Mesodermal cell (in vitro differentiated cells): ENCODE measurements around the gene DMTF1.

ENCODE experiments used
- H3K27ac ChIP-seq: 2 replicates; pipeline ENCODE4 v1.7.0; 2013; ENCODE audit warnings: mild to moderate bottlenecking, low read depth, low read length, moderate library complexity; ENCODE audit not compliant: severe bottlenecking
- H3K36me3 ChIP-seq: 2 replicates; pipeline ENCODE4 v1.7.1; 2013; ENCODE audit warnings: mild to moderate bottlenecking, low read length, moderate library complexity; ENCODE audit not compliant: control insufficient read depth, insufficient read depth
- H3K4me1 ChIP-seq: one replicate; pipeline ENCODE4 v1.7.1; 2013; ENCODE audit warnings: mild to moderate bottlenecking, low read length; ENCODE audit not compliant: insufficient read depth, control insufficient read depth, poor library complexity, severe bottlenecking
- H3K4me3 ChIP-seq: 2 replicates; pipeline ENCODE4 v1.7.0; 2013; ENCODE audit warnings: low read length, control low read depth, mild to moderate bottlenecking; ENCODE audit not compliant: insufficient read depth, poor library complexity, severe bottlenecking; ENCODE audit errors: extremely low read depth
- H3K9me3 ChIP-seq: 2 replicates; pipeline ENCODE4 v1.7.1; 2013; ENCODE audit warnings: mild to moderate bottlenecking, low read length, moderate library complexity; ENCODE audit not compliant: control insufficient read depth
- WGBS, 2 experiments: methylation state at CpG; one replicate each; pipeline ENCODE4 v1.1.5; 2013; ENCODE audit warnings: missing lambda C conversion rate in 2 of 2; ENCODE audit not compliant: insufficient coverage in 2 of 2; 5-methylcytosine and 5-hydroxymethylcytosine counted together

DMTF1 gene

GRCh38 chr7:87212498-87212897, 60.2 kb downstream of the DMTF1 start:
- Histone ChIP-seq H3K4me3 (no peak overlapping the region), H3K9me3 (peaks cover 9% of the 10 kb centered on the region), H3K36me3 (peaks cover 75% of the 10 kb centered on the region), H3K4me1 (peaks cover 5% of the 10 kb centered on the region), H3K27ac (no peak overlapping the region)
- no CpG with 5 or more reads among the region's 1 CpG for WGBS, 2 experiments

- Histone ChIP-seq H3K9me3 (peaks cover 9% of the 10 kb centered on the region), H3K4me1 (peaks cover 5% of the 10 kb centered on the region), H3K36me3 (peaks cover 78% of the 10 kb centered on the region), H3K27ac (no peak overlapping the region), H3K4me3 (no peak overlapping the region)
- 86 to 100% methylated on average over 1 of the region's 1 CpG for WGBS, 2 experiments
Measured at GRCh38 chr7:87213252-87213651, 61.0 kb downstream of the DMTF1 start.

DNA sequence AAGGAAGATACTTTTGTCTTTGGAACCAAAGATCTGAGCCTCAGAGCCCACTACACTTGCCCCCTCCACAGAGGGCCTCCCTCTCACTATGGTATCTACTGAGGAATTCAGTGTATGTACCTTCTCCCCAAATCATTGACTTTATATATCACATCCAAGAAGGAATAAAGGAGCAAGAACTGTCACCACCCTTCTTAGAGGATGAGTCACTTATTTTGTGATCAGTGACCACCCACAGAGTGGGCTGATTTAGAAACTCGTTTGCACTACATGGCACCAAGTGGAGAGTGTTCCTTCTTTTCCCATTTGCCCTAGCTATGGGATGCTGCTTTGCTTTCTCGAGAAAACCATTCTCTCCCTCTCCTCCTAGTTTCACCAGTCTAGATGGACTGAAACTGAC, 61.6 kb downstream of the DMTF1 start:
- WGBS, 2 experiments, result 33 to 47% methylated on average over 1 to 2 of the region's 2 CpGs
- Histone ChIP-seq H3K4me1 (peaks cover 10% of the 10 kb centered on the region), H3K9me3 (peaks cover 9% of the 10 kb centered on the region), H3K27ac (no peak overlapping the region), H3K36me3 (peaks cover 74% of the 10 kb centered on the region), H3K4me3 (no peak overlapping the region)

GRCh38 chr7:87215046-87215445, 62.8 kb downstream of the DMTF1 start:
- H3K4me1 ChIP-seq, result peaks cover 10% of the 10 kb centered on the region
- peaks cover 65% of the 10 kb centered on the region for H3K36me3 ChIP-seq
- H3K4me3 ChIP-seq, result no peak overlapping the region
- 83 to 93% methylated on average over 1 to 2 of the region's 3 CpGs for WGBS, 2 experiments
- H3K9me3 ChIP-seq, result peaks cover 9% of the 10 kb centered on the region
- no peak overlapping the region for H3K27ac ChIP-seq

DNA sequence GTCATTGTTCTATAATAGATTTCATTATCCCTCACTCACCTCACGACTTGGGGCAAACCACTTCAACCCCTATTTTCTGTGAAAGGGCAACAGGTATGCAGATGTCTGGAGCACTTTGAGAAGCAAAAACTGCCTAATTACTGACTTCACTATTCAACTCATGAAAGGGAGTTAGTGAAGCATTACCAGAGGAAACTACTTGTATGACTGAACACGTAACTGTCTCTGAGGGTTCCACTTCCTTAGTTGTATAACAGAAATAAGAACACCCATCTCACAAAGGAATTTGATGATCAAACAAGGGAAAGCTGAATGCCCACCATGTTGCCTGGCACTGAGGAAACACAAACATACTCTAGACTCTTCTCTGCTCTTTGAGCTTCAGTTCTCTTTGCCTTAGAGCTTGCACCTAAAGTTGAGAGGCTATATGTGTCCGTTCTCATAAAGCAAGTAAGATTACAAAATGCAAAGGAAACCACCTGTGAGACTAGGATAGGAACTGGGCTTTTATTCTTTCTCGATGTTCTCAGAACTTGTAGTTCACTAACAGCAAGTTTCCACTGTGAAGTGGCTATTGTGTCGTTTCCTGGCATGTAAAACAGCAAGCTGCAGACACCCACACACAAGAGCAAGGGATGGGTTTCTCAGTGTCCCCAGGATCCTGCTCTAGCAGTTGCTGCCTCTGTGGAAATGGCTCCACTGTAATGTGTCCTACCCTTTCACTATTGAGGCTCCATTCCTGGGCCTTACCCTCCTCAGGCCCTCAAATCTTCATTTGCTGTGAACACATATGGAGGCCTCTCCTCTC, 64.7 kb downstream of the DMTF1 start:
- Histone ChIP-seq H3K27ac (no peak overlapping the region), H3K9me3 (no peaks in the 10 kb centered on the region), H3K4me3 (no peak overlapping the region), H3K36me3 (peaks cover 48% of the 10 kb centered on the region), H3K4me1 (peaks cover 10% of the 10 kb centered on the region)
- WGBS, 2 experiments, result 84 to 85% methylated on average over 2 to 3 of the region's 5 CpGs

DNA sequence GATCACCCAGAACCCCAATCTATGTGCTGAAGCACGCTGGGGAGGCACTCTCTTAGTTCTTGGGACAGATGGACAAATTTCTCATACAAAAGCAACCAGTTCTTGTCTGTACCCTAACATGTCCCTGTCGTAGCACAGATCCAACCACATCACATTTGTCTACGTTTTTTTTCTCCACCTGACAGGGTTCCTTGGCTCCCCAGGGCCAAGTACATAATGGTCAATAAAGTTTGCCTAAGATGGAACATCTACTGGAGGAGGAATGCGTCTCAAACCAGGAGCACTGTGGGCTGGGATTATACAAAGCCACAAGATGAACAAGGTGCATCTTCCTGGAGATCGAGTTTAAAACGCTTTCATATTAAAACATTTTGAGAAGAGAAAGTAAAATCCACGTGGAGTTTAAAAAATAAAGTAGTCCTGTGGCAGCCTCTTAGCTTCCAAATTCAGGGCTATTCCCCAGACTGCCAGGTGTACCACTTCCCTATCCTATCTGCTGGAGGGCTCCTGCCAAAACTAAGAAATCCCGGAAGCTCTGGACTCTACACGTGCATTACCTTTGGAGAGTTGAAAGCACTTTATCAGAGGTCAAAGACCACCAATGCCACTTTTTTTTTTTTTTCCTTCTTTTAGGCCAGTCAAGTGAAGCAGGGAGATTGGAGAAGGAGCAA, 65.9 kb downstream of the DMTF1 start:
- H3K9me3 ChIP-seq, result no peaks in the 10 kb centered on the region
- 93 to 98% methylated on average over 5 to 7 of the region's 9 CpGs for WGBS, 2 experiments
- peaks cover 39% of the 10 kb centered on the region for H3K36me3 ChIP-seq
- no peak overlapping the region for H3K27ac ChIP-seq
- H3K4me1 ChIP-seq, result peaks cover 10% of the 10 kb centered on the region
- peak overlapping the region; percentile 84 for H3K4me3 ChIP-seq

DNA sequence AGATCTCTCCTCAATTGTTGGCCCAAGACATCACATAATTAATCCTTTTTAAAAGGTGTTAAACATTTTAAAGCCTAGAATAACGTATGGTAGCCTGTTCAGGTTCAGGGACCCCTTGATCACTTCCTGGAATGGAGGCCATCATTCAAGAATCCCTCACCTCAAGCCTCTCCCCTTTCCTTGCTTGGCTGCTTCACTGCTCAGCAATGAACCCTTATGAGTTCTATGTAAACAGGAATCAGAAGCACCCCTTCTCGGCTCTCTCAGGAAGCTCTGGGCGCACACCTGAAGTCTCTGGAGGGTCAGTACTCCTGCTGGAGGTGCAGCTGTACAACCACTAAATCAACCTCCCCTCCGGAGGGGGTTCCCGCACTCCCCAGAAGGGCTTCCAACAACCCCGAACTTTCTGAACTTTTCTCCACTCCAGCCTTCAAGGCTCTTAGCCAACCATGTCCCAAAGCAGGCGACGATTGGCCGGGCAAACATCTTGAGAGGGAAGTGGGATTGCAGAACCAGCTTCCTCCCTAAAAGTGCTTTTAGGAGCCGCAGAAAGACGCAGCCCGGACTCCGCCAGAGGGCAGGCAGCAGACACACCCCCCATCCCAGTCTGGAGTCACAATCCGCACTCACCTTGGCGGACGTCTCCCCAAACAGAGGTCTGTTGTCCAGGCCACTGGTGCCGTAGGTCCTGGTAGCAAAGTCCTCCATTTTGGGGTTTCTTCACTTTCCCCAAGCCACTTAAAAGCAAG, 66.7 kb downstream of the DMTF1 start:
- peak overlapping the region; percentile 84 for H3K4me3 ChIP-seq
- 9 to 14% methylated on average over 14 of the region's 17 CpGs for WGBS, 2 experiments
- H3K36me3 ChIP-seq, result peaks cover 33% of the 10 kb centered on the region
- no peaks in the 10 kb centered on the region for H3K9me3 ChIP-seq
- peaks cover 7% of the 10 kb centered on the region for H3K4me1 ChIP-seq
- peak overlapping the region; percentile 62 for H3K27ac ChIP-seq

GRCh38 chr7:87219545-87220025, 67.3 kb downstream of the DMTF1 start, which contains the start of gene TMEM243:
Gene TMEM243 (minus strand): TSS chr7:87219732. CDS start chr7:87219503, 229 bp downstream.
- Histone ChIP-seq H3K36me3 (peaks cover 30% of the 10 kb centered on the region), H3K4me3 (peak within 1 kb of the TSS; percentile 84), H3K27ac (peak within 1 kb of the TSS; percentile 62), H3K9me3 (no peaks in the 10 kb centered on the region), H3K4me1 (peaks cover 5% of the 10 kb centered on the region)
- WGBS, 2 experiments, result 0 to 2% methylated on average over 21 to 39 of the region's 41 CpGs

- peak overlapping the region; percentile 84 for H3K4me3 ChIP-seq
- H3K36me3 ChIP-seq, result peaks cover 24% of the 10 kb centered on the region
- H3K27ac ChIP-seq, result peak overlapping the region; percentile 24
- H3K9me3 ChIP-seq, result no peaks in the 10 kb centered on the region
- WGBS, 2 experiments, result 0 to 1% methylated on average over 55 to 71 of the region's 75 CpGs
- peaks cover 5% of the 10 kb centered on the region for H3K4me1 ChIP-seq
Measured at GRCh38 chr7:87220026-87220733, 67.9 kb downstream of the DMTF1 start.

DNA sequence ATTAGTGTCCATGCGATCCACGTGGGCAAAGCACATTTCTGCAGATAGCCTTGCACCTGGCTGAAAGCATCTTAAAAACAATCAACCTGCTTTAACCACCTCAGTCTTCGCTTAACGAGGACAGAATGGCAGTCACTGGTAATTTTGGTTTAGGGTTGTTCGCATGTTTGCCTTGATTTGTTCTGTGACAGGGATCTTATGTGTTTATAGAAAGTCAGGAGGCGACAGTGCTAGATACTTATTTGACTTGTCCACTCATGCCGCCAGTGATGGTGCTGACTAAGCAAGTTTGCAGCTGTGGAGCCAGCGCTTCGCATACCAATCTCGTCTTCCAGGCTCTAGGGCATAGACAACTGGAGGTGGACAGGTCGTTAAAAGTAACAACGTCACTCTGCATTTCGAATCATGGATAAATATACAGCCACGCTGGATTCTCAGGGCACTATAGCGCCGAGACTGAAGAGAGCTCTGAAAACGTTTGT, 68.5 kb downstream of the DMTF1 start:
- peaks cover 5% of the 10 kb centered on the region for H3K4me1 ChIP-seq
- peak overlapping the region; percentile 84 for H3K4me3 ChIP-seq
- 37 to 40% methylated on average over 14 to 16 of the region's 17 CpGs for WGBS, 2 experiments
- no peak overlapping the region for H3K27ac ChIP-seq
- H3K9me3 ChIP-seq, result no peaks in the 10 kb centered on the region
- H3K36me3 ChIP-seq, result peaks cover 24% of the 10 kb centered on the region
